GM18867 (cell line): ENCODE results near the gene DMRT1.
"Not testable (repeated sequence)": the region's sequence is repeated elsewhere in the genome, so short reads cannot be mapped to it uniquely, and the experiment has no call there.

Experiments used
- ATAC-seq: cut with Tn5 transposase; IDR thresholded peaks from one replicate; pipeline ENCODE4 v1.9.1; 2021; ENCODE audit warnings: mild to moderate bottlenecking, moderate library complexity; ENCODE audit not compliant: unreplicated experiment

The DMRT1 gene

GRCh38 chr9:994005-994404 lies 152.5 kb downstream of the DMRT1 start:
- peak; percentile 67 for ATAC-seq

- ATAC-seq, result no peak
Measured at GRCh38 chr9:995192-995591, 153.7 kb downstream of the DMRT1 start.

- no peak for ATAC-seq
Measured at GRCh38 chr9:995781-996180, 154.3 kb downstream of the DMRT1 start.

- ATAC-seq, result not testable (repeated sequence)
Measured at GRCh38 chr9:998299-999110, 157.0 kb downstream of the DMRT1 start.

GRCh38 chr9:1001838-1002237 lies 160.3 kb downstream of the DMRT1 start:
- ATAC-seq, result no peak

GRCh38 chr9:1002678-1003077 lies 161.2 kb downstream of the DMRT1 start:
- ATAC-seq, result no peak

GRCh38 chr9:1005043-1005667 lies 163.7 kb downstream of the DMRT1 start:
- peak; percentile 64 for ATAC-seq

- ATAC-seq, result no peak
Measured at GRCh38 chr9:1007312-1007711, 165.8 kb downstream of the DMRT1 start.

- ATAC-seq, result no peak
Measured at GRCh38 chr9:1008216-1008615, 166.7 kb downstream of the DMRT1 start.

- peak; percentile 93 for ATAC-seq
Measured at GRCh38 chr9:1009101-1009707, 167.7 kb downstream of the DMRT1 start.

- no peak for ATAC-seq
Measured at GRCh38 chr9:1013021-1013420, 171.5 kb downstream of the DMRT1 start.

GRCh38 chr9:1014225-1014624 lies 172.7 kb downstream of the DMRT1 start:
- ATAC-seq, result no peak

- no peak for ATAC-seq
Measured at GRCh38 chr9:1014640-1015039, 173.1 kb downstream of the DMRT1 start.

GRCh38 chr9:1018121-1018520 lies 176.6 kb downstream of the DMRT1 start:
- peak; percentile 66 for ATAC-seq
